Transverse colon (tissue), 4 donors: Measurements from ENCODE around the gene ARHGAP20. TPM values are rescaled to one million over a fixed set of nuclear protein-coding genes. Genes with fewer than 3 reads are reported as not detected.

Experiments used
- DNase-seq: peaks from one replicate; pipeline ENCODE4 v3.0.0-alpha.2; 2019
- H3K27ac ChIP-seq, 4 donors: fragments of 200-600 bp; sonication (generic); 2 replicates each; pipeline ENCODE4 v1.5.1; 2016 to 2018; ENCODE audit warnings: inconsistent platforms in 4 of 4
- H3K27me3 ChIP-seq: fragments of 200-600 bp; sonication (generic); 2 replicates; pipeline ENCODE4 v1.5.1; 2017; ENCODE audit warnings: inconsistent platforms
- H3K36me3 ChIP-seq, 4 donors: fragments of 200-600 bp; sonication (generic); 2 replicates each; pipeline ENCODE4 v1.5.1; 2017 to 2019; ENCODE audit warnings: inconsistent platforms in 4 of 4
- H3K4me1 ChIP-seq, 4 donors: fragments of 200-600 bp; sonication (generic); 2 replicates each; pipeline ENCODE4 v1.5.1; 2017 to 2020; ENCODE audit warnings: inconsistent platforms in 4 of 4
- H3K4me3 ChIP-seq, 4 donors: fragments of 200-600 bp; sonication (generic); 1 replicate in 1 of 4; 2 replicates in 3 of 4; pipeline versions ENCODE4 v1.5.1 to v1.6.1; 2017 to 2019; ENCODE audit warnings: inconsistent platforms in 4 of 4
- H3K9me3 ChIP-seq, 2 donors: fragments of 200-600 bp; sonication (generic); 2 replicates each; pipeline ENCODE4 v1.5.1; 2017 to 2019; ENCODE audit warnings: inconsistent platforms in 2 of 2
- EP300 ChIP-seq: sonication (generic); formaldehyde crosslinking; IDR thresholded peaks from one replicate; pipeline ENCODE4 v1.6.1; 2017; ENCODE audit warnings: antibody characterized with exemption, low read depth
- POLR2A ChIP-seq: fragments of 450-650 bp; IDR thresholded peaks from one replicate; pipeline ENCODE4 v1.6.1; 2016; ENCODE audit warnings: antibody characterized with exemption, mild to moderate bottlenecking, moderate library complexity
- POLR2AphosphoS5 ChIP-seq, 3 donors: sonication (generic); formaldehyde crosslinking; IDR thresholded peaks; one replicate each; pipeline ENCODE4 v1.6.1; 2016; ENCODE audit warnings: antibody characterized with exemption in 3 of 3
- WGBS, 2 donors: methylation state at CpG; one replicate each; pipeline ENCODE4 v1.1.5; 2018; ENCODE audit warnings: low coverage in 1 of 2; 5-methylcytosine and 5-hydroxymethylcytosine counted together
- in situ Hi-C, 4 donors: fragments of 200-750 bp; cut with MboI; loops; one replicate each; pipeline versions ENCODE4 v1.15.0 to v1.15.1; 2017; ENCODE audit warnings: low sequenced_read_pairs in 3 of 4, low pct_ligation_motif_present in 1 of 4, low pct_unique_long_range_greater_than_20kb in 1 of 4
- intact Hi-C: fragments of 100-400 bp; cut with DNase I; formaldehyde crosslinking; loops from one replicate; pipeline ENCODE4 v1.15.1; 2023; ENCODE audit warnings: low total_unique reads
- total RNA-seq, 4 donors: library from RNA; depleted of rRNA; stranded (reverse); fragments of >200 nt; gene quantifications; one replicate each; pipeline ENCODE4 v1.1.0, GENCODE V29; 2016
- TF ChIP-seq, protein P1 (sequence below), 5 experiments: fragments of 200-600 bp in 3 of 5; fragments of 450-650 bp in 2 of 5; sonication (generic) in 3 of 5; IDR thresholded peaks; 1 replicate in 2 of 5; 2 replicates in 3 of 5; pipeline ENCODE4 v1.5.1; 2016 to 2017; ENCODE audit warnings: antibody characterized with exemption in 5 of 5, inconsistent platforms in 3 of 5, mild to moderate bottlenecking in 2 of 5, moderate library complexity in 1 of 5

Gene ARHGAP20
- total RNA-seq, 4 donors from 2014 or later: 2.5 to 4.9 (median 3.1) TPM

- TF ChIP-seq EP300 (no peak), POLR2AphosphoS5 (IDR thresholded peaks at IDR 0.05) (no peak), POLR2A (no peak)
- TF ChIP-seq, protein P1, sequence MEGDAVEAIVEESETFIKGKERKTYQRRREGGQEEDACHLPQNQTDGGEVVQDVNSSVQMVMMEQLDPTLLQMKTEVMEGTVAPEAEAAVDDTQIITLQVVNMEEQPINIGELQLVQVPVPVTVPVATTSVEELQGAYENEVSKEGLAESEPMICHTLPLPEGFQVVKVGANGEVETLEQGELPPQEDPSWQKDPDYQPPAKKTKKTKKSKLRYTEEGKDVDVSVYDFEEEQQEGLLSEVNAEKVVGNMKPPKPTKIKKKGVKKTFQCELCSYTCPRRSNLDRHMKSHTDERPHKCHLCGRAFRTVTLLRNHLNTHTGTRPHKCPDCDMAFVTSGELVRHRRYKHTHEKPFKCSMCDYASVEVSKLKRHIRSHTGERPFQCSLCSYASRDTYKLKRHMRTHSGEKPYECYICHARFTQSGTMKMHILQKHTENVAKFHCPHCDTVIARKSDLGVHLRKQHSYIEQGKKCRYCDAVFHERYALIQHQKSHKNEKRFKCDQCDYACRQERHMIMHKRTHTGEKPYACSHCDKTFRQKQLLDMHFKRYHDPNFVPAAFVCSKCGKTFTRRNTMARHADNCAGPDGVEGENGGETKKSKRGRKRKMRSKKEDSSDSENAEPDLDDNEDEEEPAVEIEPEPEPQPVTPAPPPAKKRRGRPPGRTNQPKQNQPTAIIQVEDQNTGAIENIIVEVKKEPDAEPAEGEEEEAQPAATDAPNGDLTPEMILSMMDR (IDR thresholded peaks at IDR 0.05): no peak
- DNase-seq: no peak
- Histone ChIP-seq H3K27me3 (no peaks in the 10 kb centered on the region), H3K4me3 (no peak overlapping the region), H3K36me3 (no peaks in the 10 kb centered on the region), H3K9me3 (no peaks in the 10 kb centered on the region), H3K4me1 (peaks cover 0 to 19% (median 7%) of the 10 kb centered on the region in 4 donors), H3K27ac (no peak overlapping the region)
- in situ Hi-C loops: no loop called here
- intact Hi-C loops: no loop called here
- 72% methylated on average over 1 of the region's 1 CpG; no CpG with 5 or more reads in 1 of the 2 donors for WGBS, 2 donors
Observed at GRCh38 chr11:110587129-110587528, 125.1 kb downstream of the ARHGAP20 start.

DNA sequence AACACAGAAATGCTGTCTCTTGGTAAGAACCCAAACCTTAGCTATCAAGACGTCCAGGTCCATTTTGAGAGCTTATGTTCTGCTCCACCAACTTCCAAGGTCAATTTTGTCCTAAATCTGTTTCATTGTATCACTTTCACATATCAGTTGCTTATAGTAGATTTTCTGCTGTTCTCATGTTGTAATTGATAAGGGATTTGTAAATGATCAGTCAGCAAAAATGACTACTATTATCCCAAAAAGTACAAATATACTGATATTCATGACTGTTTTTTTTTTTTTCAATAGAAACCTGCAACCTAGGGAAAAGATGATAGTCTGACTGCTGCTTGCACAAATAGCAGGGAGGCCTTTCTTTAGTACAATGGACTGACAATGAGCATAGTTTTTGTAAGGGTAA, 128.1 kb downstream of the ARHGAP20 start:
- TF ChIP-seq, protein P1 (IDR thresholded peaks at IDR 0.05): no peak
- TF ChIP-seq POLR2A: no peak
- TF ChIP-seq EP300: no peak
- TF ChIP-seq POLR2AphosphoS5 (IDR thresholded peaks at IDR 0.05): no peak
- Histone ChIP-seq H3K4me3 (no peak overlapping the region), H3K36me3 (no peaks in the 10 kb centered on the region), H3K9me3 (no peaks in the 10 kb centered on the region), H3K4me1 (peaks cover 0 to 22% (median 7%) of the 10 kb centered on the region in 4 donors), H3K27ac (no peak overlapping the region), H3K27me3 (no peaks in the 10 kb centered on the region)
- in situ Hi-C loops: no loop called here
- no peak for DNase-seq
- WGBS, 2 donors: 71 to 86% methylated on average over 1 of the region's 1 CpG
- intact Hi-C loops: no loop called here

- peaks cover 0 to 22% (median 7%) of the 10 kb centered on the region in 4 donors for H3K4me1 ChIP-seq
- H3K4me3 ChIP-seq: no peak overlapping the region
- TF ChIP-seq, protein P1 (IDR thresholded peaks at IDR 0.05): no peak
- no peak for TF ChIP-seq POLR2A
- no peak for TF ChIP-seq EP300
- H3K27me3 ChIP-seq: no peaks in the 10 kb centered on the region
- no peaks in the 10 kb centered on the region for H3K9me3 ChIP-seq
- in situ Hi-C loops (no loop called here), intact Hi-C loops (no loop called here)
- peaks cover 0 to 5% (median 0%) of the 10 kb centered on the region in 4 donors for H3K36me3 ChIP-seq
- DNase-seq: no peak
- WGBS, 2 donors: 65 to 66% methylated on average over 2 of the region's 2 CpGs
- peak overlapping the region; percentile 40 to 55 (median 48) for H3K27ac ChIP-seq
Observed at GRCh38 chr11:110582728-110583432, 129.4 kb downstream of the ARHGAP20 start.

GRCh38 chr11:110580571-110580970, 131.7 kb downstream of the ARHGAP20 start:
- H3K36me3 ChIP-seq: peaks cover 0 to 5% (median 0%) of the 10 kb centered on the region in 4 donors
- no peak for TF ChIP-seq POLR2AphosphoS5 (IDR thresholded peaks at IDR 0.05)
- TF ChIP-seq, protein P1 (IDR thresholded peaks at IDR 0.05): no peak
- no peak for TF ChIP-seq EP300
- no peak for TF ChIP-seq POLR2A

More at GRCh38 chr11:110580571-110580970, 131.7 kb downstream of the ARHGAP20 start:
- intact Hi-C loops: no loop called here
- WGBS, 2 donors: 81 to 94% methylated on average over 4 to 8 of the region's 8 CpGs
- in situ Hi-C loops: no loop called here
- Histone ChIP-seq H3K27me3 (no peaks in the 10 kb centered on the region), H3K4me3 (no peak overlapping the region), H3K9me3 (no peaks in the 10 kb centered on the region), H3K4me1 (peaks cover 0 to 22% (median 7%) of the 10 kb centered on the region in 4 donors), H3K27ac (no peak overlapping the region)
- no peak for DNase-seq
